Measurements from ENCODE around the gene GBX1. TPM values are rescaled to one million over a fixed set of nuclear protein-coding genes. Genes with fewer than 3 reads are reported as not detected.
A peak's percentile ranks its signal among the peaks of the same experiment; 100 is the strongest.

The GBX1 gene
- total RNA-seq, 6 experiments from 2014 or later: not detected

DNA sequence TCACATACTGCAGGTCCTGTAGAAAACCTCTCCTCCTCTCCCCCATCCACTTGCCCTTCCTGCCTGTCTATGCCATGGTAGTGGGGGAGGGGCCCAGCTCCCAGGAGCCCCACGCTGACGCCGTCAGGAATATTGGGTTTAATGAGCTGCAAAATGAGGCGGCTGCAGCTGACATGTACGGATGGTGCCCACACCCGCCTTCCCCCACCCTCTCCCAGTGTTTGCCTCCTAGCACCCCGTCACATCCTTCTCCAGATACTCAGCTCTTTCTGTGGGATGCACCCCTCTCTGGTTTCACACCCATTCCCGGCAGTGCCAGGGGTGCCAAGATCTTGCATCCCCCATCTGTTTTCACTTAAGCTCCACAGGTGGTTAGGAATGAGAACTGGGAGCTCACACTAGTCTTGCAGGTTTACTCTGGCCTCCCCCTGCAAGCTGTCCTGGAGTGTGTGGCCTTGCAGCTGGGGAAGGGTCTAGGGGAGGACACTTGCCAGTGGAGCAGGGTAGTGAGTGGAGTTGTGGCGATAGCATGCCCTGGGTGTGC is 26.1 kb downstream of the GBX1 start:
- WGBS (ENCODE audit: insufficient coverage, low coverage, low lambda C conversion rate, missing lambda C conversion rate): 92% methylated on average over 4 of the region's 9 CpGs
- TF ChIP-seq, protein P1, sequence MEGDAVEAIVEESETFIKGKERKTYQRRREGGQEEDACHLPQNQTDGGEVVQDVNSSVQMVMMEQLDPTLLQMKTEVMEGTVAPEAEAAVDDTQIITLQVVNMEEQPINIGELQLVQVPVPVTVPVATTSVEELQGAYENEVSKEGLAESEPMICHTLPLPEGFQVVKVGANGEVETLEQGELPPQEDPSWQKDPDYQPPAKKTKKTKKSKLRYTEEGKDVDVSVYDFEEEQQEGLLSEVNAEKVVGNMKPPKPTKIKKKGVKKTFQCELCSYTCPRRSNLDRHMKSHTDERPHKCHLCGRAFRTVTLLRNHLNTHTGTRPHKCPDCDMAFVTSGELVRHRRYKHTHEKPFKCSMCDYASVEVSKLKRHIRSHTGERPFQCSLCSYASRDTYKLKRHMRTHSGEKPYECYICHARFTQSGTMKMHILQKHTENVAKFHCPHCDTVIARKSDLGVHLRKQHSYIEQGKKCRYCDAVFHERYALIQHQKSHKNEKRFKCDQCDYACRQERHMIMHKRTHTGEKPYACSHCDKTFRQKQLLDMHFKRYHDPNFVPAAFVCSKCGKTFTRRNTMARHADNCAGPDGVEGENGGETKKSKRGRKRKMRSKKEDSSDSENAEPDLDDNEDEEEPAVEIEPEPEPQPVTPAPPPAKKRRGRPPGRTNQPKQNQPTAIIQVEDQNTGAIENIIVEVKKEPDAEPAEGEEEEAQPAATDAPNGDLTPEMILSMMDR (IDR thresholded peaks at IDR 0.05): no peak
- no peak for TF ChIP-seq POLR2A (IDR thresholded peaks at IDR 0.05)
- DNase-seq (peak in 2 of 3 donors; percentile 24 to 40), ATAC-seq (no peak)
- Histone ChIP-seq H3K4me3 (no peak overlapping the region), H3K27ac (no peak overlapping the region), H3K9me3 (no peaks in the 10 kb centered on the region), H3K27me3 (no peaks in the 10 kb centered on the region), H3K36me3 (peaks cover 0 to 15% (median 0%) of the 10 kb centered on the region in 4 donors), H3K4me1 (no peaks in the 10 kb centered on the region)
- intact Hi-C loops (cut with DNase I): no loop called here

DNA sequence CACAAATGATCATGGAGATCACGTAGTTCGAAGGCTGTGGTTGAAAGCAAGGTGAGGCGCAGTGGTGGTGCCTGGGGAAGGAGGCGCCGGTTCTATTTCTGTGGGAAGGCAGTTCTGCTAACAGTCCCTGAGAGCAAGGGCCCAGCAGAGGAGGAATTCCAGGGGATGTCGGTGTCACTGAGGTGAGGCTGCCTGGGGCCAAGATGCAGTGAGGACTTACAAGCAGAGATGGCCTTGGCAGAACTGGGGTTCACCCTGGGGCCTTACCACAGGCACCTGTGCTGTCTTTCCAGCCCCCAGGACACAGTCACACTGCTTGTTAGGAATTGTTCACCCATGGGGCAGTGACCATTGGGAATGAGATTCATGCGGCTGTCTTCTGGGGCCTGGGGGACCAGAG is 26.7 kb downstream of the GBX1 start:
- no peak for ATAC-seq
- Histone ChIP-seq H3K4me3 (no peak overlapping the region), H3K9me3 (no peaks in the 10 kb centered on the region), H3K27me3 (no peaks in the 10 kb centered on the region), H3K27ac (no peak overlapping the region), H3K36me3 (peaks cover 0 to 20% (median 0%) of the 10 kb centered on the region in 4 donors), H3K4me1 (no peaks in the 10 kb centered on the region)
- intact Hi-C loops (cut with DNase I): no loop called here
- DNase-seq: peak in 2 of 3 donors; percentile 22 to 28
- TF ChIP-seq, protein P1 (IDR thresholded peaks at IDR 0.05): no peak
- TF ChIP-seq POLR2A (IDR thresholded peaks at IDR 0.05): no peak
- WGBS (ENCODE audit: insufficient coverage, low coverage, low lambda C conversion rate, missing lambda C conversion rate): 92% methylated on average over 5 of the region's 7 CpGs

DNA sequence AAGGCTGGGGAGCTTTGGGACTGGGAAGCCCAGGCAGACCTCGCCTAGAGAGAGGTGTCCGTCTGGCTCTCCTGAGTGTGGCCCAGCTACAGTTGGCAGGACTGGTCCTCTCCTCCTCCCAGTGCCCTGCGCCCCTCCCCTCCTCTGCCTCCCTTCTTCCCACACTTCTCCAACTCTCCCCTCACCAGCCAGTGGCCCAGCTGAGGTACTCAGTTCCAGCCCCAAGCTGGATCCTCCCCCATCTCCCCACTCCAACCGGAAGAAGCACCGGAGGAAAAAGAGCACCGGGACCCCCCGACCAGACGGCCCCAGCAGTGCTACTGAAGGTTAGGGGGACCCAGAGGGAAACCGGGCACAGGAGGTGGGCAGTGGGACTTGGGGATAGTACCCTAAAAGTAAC is 27.7 kb downstream of the GBX1 start:
- WGBS (ENCODE audit: insufficient coverage, low coverage, low lambda C conversion rate, missing lambda C conversion rate): 94% methylated on average over 7 of the region's 9 CpGs
- no peaks in the 10 kb centered on the region for H3K9me3 ChIP-seq
- no peaks in the 10 kb centered on the region for H3K4me1 ChIP-seq
- TF ChIP-seq, protein P1 (IDR thresholded peaks at IDR 0.05): no peak
- no peak for TF ChIP-seq POLR2A (IDR thresholded peaks at IDR 0.05)
- peaks cover 0 to 28% (median 3%) of the 10 kb centered on the region in 4 donors for H3K36me3 ChIP-seq
- no peak overlapping the region for H3K27ac ChIP-seq
- DNase-seq (peak in 2 of 3 donors; percentile 28 to 33), ATAC-seq (no peak)
- no peaks in the 10 kb centered on the region for H3K27me3 ChIP-seq
- intact Hi-C loops (cut with DNase I): no loop called here
- no peak overlapping the region for H3K4me3 ChIP-seq

DNA sequence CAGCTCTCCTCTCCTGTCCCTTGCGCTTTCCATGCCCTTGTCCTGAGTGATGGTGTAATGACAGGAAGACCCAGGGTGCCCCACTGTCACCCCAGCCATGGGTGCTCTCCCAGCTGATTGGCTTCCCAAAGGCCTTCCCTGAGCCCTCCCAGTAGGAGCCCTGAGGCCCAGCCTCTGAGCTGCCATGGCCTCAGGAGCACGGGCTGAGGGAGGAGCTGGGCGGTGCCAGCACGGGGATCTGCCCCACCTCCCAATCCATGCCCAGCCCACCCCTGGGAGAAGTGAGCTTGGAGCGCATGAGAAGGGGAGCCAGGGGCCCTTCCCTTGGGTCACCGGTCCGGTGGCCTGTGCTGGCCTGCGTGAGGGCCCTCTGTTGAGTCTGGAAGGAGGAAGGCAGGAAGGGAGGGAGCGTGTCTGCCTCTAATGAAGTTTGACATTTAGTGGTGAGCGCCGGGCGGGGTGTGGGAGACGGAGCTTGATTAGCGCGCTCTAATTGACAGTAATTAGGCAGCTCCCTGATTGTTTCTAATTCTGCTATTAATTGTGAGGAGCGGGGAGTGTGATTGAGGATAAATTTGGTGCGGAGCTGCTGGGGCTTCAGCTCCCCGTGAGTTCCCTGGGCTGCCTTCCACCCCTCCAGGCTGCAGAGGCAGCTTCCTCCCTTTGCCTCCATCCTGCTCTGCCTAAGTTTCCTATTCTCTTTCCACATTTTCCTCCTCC is 28.3 kb downstream of the GBX1 start:
- intact Hi-C loops (cut with DNase I): no loop called here
- DNase-seq: peak in 2 of 3 donors; percentile 34 to 37
- ATAC-seq: no peak

More for the DNA sequence above, 28.3 kb downstream of the GBX1 start:
- Histone ChIP-seq H3K4me1 (no peaks in the 10 kb centered on the region), H3K36me3 (peaks cover 0 to 31% (median 5%) of the 10 kb centered on the region in 4 donors), H3K27ac (no peak overlapping the region), H3K27me3 (no peaks in the 10 kb centered on the region), H3K4me3 (no peak overlapping the region), H3K9me3 (no peaks in the 10 kb centered on the region)
- TF ChIP-seq POLR2A (IDR thresholded peaks at IDR 0.05): no peak
- TF ChIP-seq, protein P1 (IDR thresholded peaks at IDR 0.05): no peak
- 97% methylated on average over 12 of the region's 18 CpGs for WGBS (ENCODE audit: insufficient coverage, low coverage, low lambda C conversion rate, missing lambda C conversion rate)

Data from right lobe of liver (tissue), 6 donors.